Measurements from ENCODE around the gene ADD3.

ADD3 gene

GRCh38 chr10:110167149-110167548 lies 159.4 kb downstream of the ADD3 start:
- Histone ChIP-seq H3K27ac (no peak overlapping the region), H3K36me3 (no peaks in the 10 kb centered on the region), H3K27me3 (peaks cover 44% of the 10 kb centered on the region), H4K20me1 (peaks cover 9% of the 10 kb centered on the region; the same call in 1 of the 2 replicates), H3K4me1 (peaks cover 25% of the 10 kb centered on the region), H3K4me3 (no peak overlapping the region), H3K9me3 (no peaks in the 10 kb centered on the region), H3K9ac (no peak overlapping the region), H3K4me2 (no peak overlapping the region)
- no peak for TF ChIP-seq Cebpa-rat (IDR thresholded peaks at IDR 0.05)

- H3K4me2 ChIP-seq, result peak overlapping the region; percentile 74
- peaks cover 17% of the 10 kb centered on the region for H3K4me1 ChIP-seq
- H3K9ac ChIP-seq, result no peak overlapping the region
- peaks cover 40% of the 10 kb centered on the region for H3K27me3 ChIP-seq
- H3K4me3 ChIP-seq, result no peak overlapping the region
- TF ChIP-seq Cebpa-rat (IDR thresholded peaks at IDR 0.05), result no peak
- H3K9me3 ChIP-seq, result no peaks in the 10 kb centered on the region
- H3K36me3 ChIP-seq, result no peaks in the 10 kb centered on the region
- no peak overlapping the region for H3K27ac ChIP-seq
- no peaks in the 10 kb centered on the region for H4K20me1 ChIP-seq
Observed at GRCh38 chr10:110168601-110169481, 161.1 kb downstream of the ADD3 start.

GRCh38 chr10:110169586-110169985 lies 161.8 kb downstream of the ADD3 start:
- no peaks in the 10 kb centered on the region for H4K20me1 ChIP-seq
- no peak for TF ChIP-seq Cebpa-rat (IDR thresholded peaks at IDR 0.05)
- no peak overlapping the region for H3K9ac ChIP-seq
- no peaks in the 10 kb centered on the region for H3K36me3 ChIP-seq
- peaks cover 17% of the 10 kb centered on the region for H3K4me1 ChIP-seq
- H3K4me2 ChIP-seq, result no peak overlapping the region
- H3K9me3 ChIP-seq, result no peaks in the 10 kb centered on the region
- no peak overlapping the region for H3K27ac ChIP-seq
- H3K4me3 ChIP-seq, result no peak overlapping the region
- H3K27me3 ChIP-seq, result peaks cover 40% of the 10 kb centered on the region

- Histone ChIP-seq H3K9ac (no peak overlapping the region), H3K27me3 (peaks cover 40% of the 10 kb centered on the region), H3K36me3 (no peaks in the 10 kb centered on the region), H3K4me3 (no peak overlapping the region), H3K4me2 (no peak overlapping the region), H3K27ac (no peak overlapping the region), H3K9me3 (no peaks in the 10 kb centered on the region), H4K20me1 (no peaks in the 10 kb centered on the region), H3K4me1 (peaks cover 17% of the 10 kb centered on the region)
- no peak for TF ChIP-seq Cebpa-rat (IDR thresholded peaks at IDR 0.05)
Observed at GRCh38 chr10:110170142-110170971, 162.6 kb downstream of the ADD3 start.

GRCh38 chr10:110171032-110171431 lies 163.2 kb downstream of the ADD3 start:
- Histone ChIP-seq H3K27me3 (peaks cover 40% of the 10 kb centered on the region), H3K4me1 (peaks cover 24% of the 10 kb centered on the region), H4K20me1 (no peaks in the 10 kb centered on the region), H3K27ac (no peak overlapping the region), H3K36me3 (no peaks in the 10 kb centered on the region), H3K4me2 (no peak overlapping the region), H3K4me3 (no peak overlapping the region), H3K9me3 (no peaks in the 10 kb centered on the region), H3K9ac (no peak overlapping the region)
- TF ChIP-seq Cebpa-rat (IDR thresholded peaks at IDR 0.05), result no peak

GRCh38 chr10:110172155-110172554 lies 164.4 kb downstream of the ADD3 start:
- no peak overlapping the region for H3K27ac ChIP-seq
- no peaks in the 10 kb centered on the region for H4K20me1 ChIP-seq
- H3K4me1 ChIP-seq, result peaks cover 33% of the 10 kb centered on the region
- no peak for TF ChIP-seq Cebpa-rat (IDR thresholded peaks at IDR 0.05)
- H3K27me3 ChIP-seq, result peaks cover 40% of the 10 kb centered on the region
- H3K9ac ChIP-seq, result no peak overlapping the region
- H3K36me3 ChIP-seq, result no peaks in the 10 kb centered on the region
- no peaks in the 10 kb centered on the region for H3K9me3 ChIP-seq
- H3K4me3 ChIP-seq, result no peak overlapping the region
- no peak overlapping the region for H3K4me2 ChIP-seq

GRCh38 chr10:110174201-110174600 lies 166.4 kb downstream of the ADD3 start:
- Histone ChIP-seq H3K4me1 (peaks cover 18% of the 10 kb centered on the region), H3K9ac (no peak overlapping the region), H3K27ac (no peak overlapping the region), H3K4me2 (no peak overlapping the region), H3K4me3 (no peak overlapping the region), H4K20me1 (no peaks in the 10 kb centered on the region), H3K36me3 (no peaks in the 10 kb centered on the region), H3K27me3 (peaks cover 23% of the 10 kb centered on the region), H3K9me3 (no peaks in the 10 kb centered on the region)
- no peak for TF ChIP-seq Cebpa-rat (IDR thresholded peaks at IDR 0.05)

- H3K4me1 ChIP-seq, result peaks cover 16% of the 10 kb centered on the region
- no peaks in the 10 kb centered on the region for H4K20me1 ChIP-seq
- peaks cover 16% of the 10 kb centered on the region for H3K27me3 ChIP-seq
- H3K27ac ChIP-seq, result no peak overlapping the region
- no peak overlapping the region for H3K9ac ChIP-seq
- H3K9me3 ChIP-seq, result no peaks in the 10 kb centered on the region
- no peak overlapping the region for H3K4me3 ChIP-seq
- H3K4me2 ChIP-seq, result no peak overlapping the region
- TF ChIP-seq Cebpa-rat (IDR thresholded peaks at IDR 0.05), result no peak
- H3K36me3 ChIP-seq, result no peaks in the 10 kb centered on the region
Observed at GRCh38 chr10:110174816-110175215, 167.0 kb downstream of the ADD3 start.

GRCh38 chr10:110175406-110175805 lies 167.6 kb downstream of the ADD3 start:
- peaks cover 10% of the 10 kb centered on the region for H3K27me3 ChIP-seq

More at GRCh38 chr10:110175406-110175805, 167.6 kb downstream of the ADD3 start:
- no peaks in the 10 kb centered on the region for H4K20me1 ChIP-seq
- no peak overlapping the region for H3K4me3 ChIP-seq
- no peak overlapping the region for H3K27ac ChIP-seq
- no peaks in the 10 kb centered on the region for H3K9me3 ChIP-seq
- TF ChIP-seq Cebpa-rat (IDR thresholded peaks at IDR 0.05), result no peak
- no peak overlapping the region for H3K9ac ChIP-seq
- peaks cover 16% of the 10 kb centered on the region for H3K4me1 ChIP-seq
- H3K4me2 ChIP-seq, result peak overlapping the region; percentile 83
- no peaks in the 10 kb centered on the region for H3K36me3 ChIP-seq

All from BLaER1 (cell line).